HepG2 (cell line): Measurements from ENCODE around the gene LSM12. TPM values are rescaled to one million over a fixed set of nuclear protein-coding genes. Genes with fewer than 3 reads are reported as not detected.

ENCODE experiments used
- DPF2 ChIP-seq: sonication (generic); formaldehyde crosslinking; IDR thresholded peaks from 2 replicates; pipeline ENCODE4 v1.4.0; 2020; ENCODE audit warnings: mild to moderate bottlenecking, low read depth, missing genetic modification reagents, borderline replicate concordance
- KMT2B ChIP-seq: IDR thresholded peaks from 2 replicates; pipeline ENCODE4 v1.6.1; 2016; ENCODE audit warnings: missing genetic modification reagents, missing compliant biosample characterization
- MXI1 ChIP-seq: IDR thresholded peaks from 3 replicates; pipeline ENCODE4 v1.6.1; 2012; ENCODE audit warnings: low read depth, low read length, inconsistent platforms, borderline replicate concordance
- NR2F6 ChIP-seq, 2 experiments: IDR thresholded peaks; 2 replicates each; pipeline ENCODE4 v1.6.1; 2016; ENCODE audit warnings: antibody characterized with exemption in 1 of 2, mild to moderate bottlenecking in 1 of 2
- REL ChIP-seq: sonication (generic); formaldehyde crosslinking; conservative IDR thresholded peaks from 2 replicates; pipeline ENCODE4 v1.8.0; 2022; ENCODE audit warnings: mild to moderate bottlenecking, missing genetic modification reagents, moderate library complexity
- SETDB1 ChIP-seq: sonication (generic); formaldehyde crosslinking; IDR thresholded peaks from 2 replicates; pipeline ENCODE4 v1.5.1; 2020; ENCODE audit warnings: missing genetic modification reagents, mild to moderate bottlenecking, borderline replicate concordance
- SNRNP70 ChIP-seq: fragments of 200-400 bp; formaldehyde crosslinking; IDR thresholded peaks from 2 replicates; pipeline ENCODE4 v1.6.1; 2017; ENCODE audit warnings: mild to moderate bottlenecking, low read depth, low read length, moderate library complexity
- TCF12 ChIP-seq, 2 experiments: fragments of 450-650 bp in 1 of 2; sonication (generic) in 1 of 2; formaldehyde crosslinking in 1 of 2; IDR thresholded peaks; 2 replicates each; pipeline versions ENCODE4 v1.6.1 to v1.8.0; 2017 to 2022; ENCODE audit warnings: antibody characterized with exemption in 1 of 2, mild to moderate bottlenecking in 1 of 2, missing genetic modification reagents in 1 of 2, moderate library complexity in 1 of 2
- ZMYM4 ChIP-seq: sonication (generic); formaldehyde crosslinking; IDR thresholded peaks from 2 replicates; pipeline ENCODE4 v1.8.1; 2023; ENCODE audit warnings: mild to moderate bottlenecking, missing genetic modification reagents
- ZNF124 ChIP-seq: sonication (generic); formaldehyde crosslinking; IDR thresholded peaks from 2 replicates; pipeline ENCODE4 v1.4.0; 2020; ENCODE audit warnings: missing genetic modification reagents
- ZNF282 ChIP-seq: fragments of 450-650 bp; IDR thresholded peaks from 2 replicates; pipeline ENCODE4 v1.6.1; 2018; ENCODE audit not compliant: partially characterized antibody
- ZNF3 ChIP-seq: IDR thresholded peaks from 2 replicates; pipeline ENCODE4 v1.7.0; 2017; ENCODE audit warnings: inconsistent platforms
- ZNF451 ChIP-seq: sonication (generic); formaldehyde crosslinking; IDR thresholded peaks from 2 replicates; pipeline ENCODE4 v1.5.0; 2020; ENCODE audit warnings: mild to moderate bottlenecking, missing genetic modification reagents
- ZNF510 ChIP-seq: sonication (generic); formaldehyde crosslinking; IDR thresholded peaks from 2 replicates; pipeline ENCODE4 v1.4.0; 2020; ENCODE audit warnings: low read depth, mild to moderate bottlenecking, missing genetic modification reagents
- ZNF672 ChIP-seq: sonication (generic); formaldehyde crosslinking; IDR thresholded peaks from 2 replicates; pipeline ENCODE4 v1.8.1; 2022; ENCODE audit warnings: missing genetic modification reagents
- ZNF7 ChIP-seq: IDR thresholded peaks from 2 replicates; pipeline ENCODE4 v1.6.1; 2016; ENCODE audit warnings: missing biosample characterization, missing genetic modification reagents
- polyA plus RNA-seq, 8 experiments: library from polyadenylated mRNA; depleted of rRNA in 3 of 8; stranded (reverse) in 7 of 8; unstranded in 1 of 8; fragments of >200 nt; fragmentation: Illumina TruSeq in 4 of 8; extraction: Trizol in 4 of 8; gene quantifications; 2 replicates each; pipeline versions ENCODE4 v1.2.1 to v1.2.3, GENCODE V29; 2011 to 2016; ENCODE audit warnings: low read depth in 4 of 8, missing spikeins in 1 of 8, mixed read lengths in 1 of 8; ENCODE audit not compliant: insufficient read depth in 1 of 8
- total RNA-seq, 5 experiments: library from RNA; depleted of rRNA; stranded (reverse); fragments of >200 nt; fragmentation: Illumina TruSeq; extraction: Trizol; gene quantifications; 2 replicates each; pipeline ENCODE4 v1.2.3, GENCODE V29; 2016; ENCODE audit warnings: low read depth in 1 of 5
- TF ChIP-seq, protein P1 (sequence below): sonication (generic); formaldehyde crosslinking; IDR thresholded peaks from 2 replicates; pipeline ENCODE4 v1.4.0; 2020; ENCODE audit warnings: mild to moderate bottlenecking, missing genetic modification reagents
- TF ChIP-seq, protein P2 (sequence below): sonication (generic); formaldehyde crosslinking; IDR thresholded peaks from 2 replicates; pipeline ENCODE4 v1.4.0; 2020; ENCODE audit warnings: missing genetic modification reagents

Gene LSM12
- total and polyA plus RNA-seq, 2 of the 13 experiments (the other 11 are each of a cell fraction or from before 2014, with no cell fraction given), result 52.8 to 55.7 TPM

DNA sequence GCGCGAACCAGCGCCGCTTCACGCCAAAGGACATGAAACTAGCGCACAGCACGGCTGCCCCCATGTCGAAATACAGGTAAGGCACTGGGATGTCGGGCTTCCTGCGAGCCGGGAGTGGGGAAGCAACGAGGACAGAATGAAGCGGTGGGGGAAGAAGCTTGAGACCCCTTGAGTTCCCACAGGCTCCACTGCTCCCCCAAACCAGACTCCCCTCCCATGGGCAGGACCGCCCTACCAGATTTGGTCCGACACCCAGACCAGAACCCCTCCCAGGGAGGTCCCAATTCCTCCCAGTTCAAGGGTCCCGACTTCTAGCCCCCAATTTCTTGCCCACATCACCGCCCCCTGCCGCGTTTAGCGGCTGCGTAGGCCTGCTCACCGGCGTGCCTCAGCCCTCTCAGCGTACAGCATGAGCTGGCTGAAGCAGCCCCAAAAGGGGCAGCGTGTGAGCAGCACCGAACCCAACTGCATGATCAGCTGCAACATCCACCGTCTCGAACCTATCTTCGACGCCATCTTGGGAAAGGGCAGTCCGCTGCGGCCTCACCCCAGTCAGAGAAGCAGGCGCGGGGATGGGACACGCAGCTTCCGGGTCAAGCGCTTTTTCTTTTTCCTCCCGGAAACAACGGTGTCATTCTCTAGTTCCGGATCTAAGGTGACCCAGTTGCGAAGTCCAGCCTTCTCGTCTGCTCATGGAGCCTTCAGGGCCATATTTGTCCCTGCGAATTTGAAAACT is 51.9 kb downstream of the LSM12 start, which contains the start of gene TMEM101 (continued):
- TF ChIP-seq ZMYM4 (CRISPR knock-in tag) (peak; percentile 88), NR2F6 (IDR thresholded peaks at IDR 0.05) (peak; percentile 84), NR2F6 (CRISPR knock-in tag; IDR thresholded peaks at IDR 0.05) (peak; percentile 91), ZNF3 (CRISPR knock-in tag) (peak; percentile 77), ZNF451 (CRISPR knock-in tag) (peak; percentile 32; the same call in 1 of the 2 replicates), ZNF282 (no peak), ZNF672 (no peak), REL (CRISPR knock-in tag) (peak; percentile 60; the same call in 1 of the 2 replicates), SNRNP70 (no peak), ZNF7 (CRISPR knock-in tag) (peak; percentile 89), TCF12 (IDR thresholded peaks at IDR 0.05) (no peak), TCF12 (CRISPR knock-in tag; IDR thresholded peaks at IDR 0.05) (peak; percentile 54; the same call in 1 of the 2 replicates), DPF2 (no peak), KMT2B (peak; percentile 92), ZNF124 (CRISPR knock-in tag) (peak; percentile 87), ZNF510 (peak; percentile 98), MXI1 (peak; percentile 84; the same call in 2 of the 3 replicates), SETDB1 (CRISPR knock-in tag) (0 out of 2 replicates have a peak, but pooled peaks have one; percentile 80)
- TF ChIP-seq, protein P1, sequence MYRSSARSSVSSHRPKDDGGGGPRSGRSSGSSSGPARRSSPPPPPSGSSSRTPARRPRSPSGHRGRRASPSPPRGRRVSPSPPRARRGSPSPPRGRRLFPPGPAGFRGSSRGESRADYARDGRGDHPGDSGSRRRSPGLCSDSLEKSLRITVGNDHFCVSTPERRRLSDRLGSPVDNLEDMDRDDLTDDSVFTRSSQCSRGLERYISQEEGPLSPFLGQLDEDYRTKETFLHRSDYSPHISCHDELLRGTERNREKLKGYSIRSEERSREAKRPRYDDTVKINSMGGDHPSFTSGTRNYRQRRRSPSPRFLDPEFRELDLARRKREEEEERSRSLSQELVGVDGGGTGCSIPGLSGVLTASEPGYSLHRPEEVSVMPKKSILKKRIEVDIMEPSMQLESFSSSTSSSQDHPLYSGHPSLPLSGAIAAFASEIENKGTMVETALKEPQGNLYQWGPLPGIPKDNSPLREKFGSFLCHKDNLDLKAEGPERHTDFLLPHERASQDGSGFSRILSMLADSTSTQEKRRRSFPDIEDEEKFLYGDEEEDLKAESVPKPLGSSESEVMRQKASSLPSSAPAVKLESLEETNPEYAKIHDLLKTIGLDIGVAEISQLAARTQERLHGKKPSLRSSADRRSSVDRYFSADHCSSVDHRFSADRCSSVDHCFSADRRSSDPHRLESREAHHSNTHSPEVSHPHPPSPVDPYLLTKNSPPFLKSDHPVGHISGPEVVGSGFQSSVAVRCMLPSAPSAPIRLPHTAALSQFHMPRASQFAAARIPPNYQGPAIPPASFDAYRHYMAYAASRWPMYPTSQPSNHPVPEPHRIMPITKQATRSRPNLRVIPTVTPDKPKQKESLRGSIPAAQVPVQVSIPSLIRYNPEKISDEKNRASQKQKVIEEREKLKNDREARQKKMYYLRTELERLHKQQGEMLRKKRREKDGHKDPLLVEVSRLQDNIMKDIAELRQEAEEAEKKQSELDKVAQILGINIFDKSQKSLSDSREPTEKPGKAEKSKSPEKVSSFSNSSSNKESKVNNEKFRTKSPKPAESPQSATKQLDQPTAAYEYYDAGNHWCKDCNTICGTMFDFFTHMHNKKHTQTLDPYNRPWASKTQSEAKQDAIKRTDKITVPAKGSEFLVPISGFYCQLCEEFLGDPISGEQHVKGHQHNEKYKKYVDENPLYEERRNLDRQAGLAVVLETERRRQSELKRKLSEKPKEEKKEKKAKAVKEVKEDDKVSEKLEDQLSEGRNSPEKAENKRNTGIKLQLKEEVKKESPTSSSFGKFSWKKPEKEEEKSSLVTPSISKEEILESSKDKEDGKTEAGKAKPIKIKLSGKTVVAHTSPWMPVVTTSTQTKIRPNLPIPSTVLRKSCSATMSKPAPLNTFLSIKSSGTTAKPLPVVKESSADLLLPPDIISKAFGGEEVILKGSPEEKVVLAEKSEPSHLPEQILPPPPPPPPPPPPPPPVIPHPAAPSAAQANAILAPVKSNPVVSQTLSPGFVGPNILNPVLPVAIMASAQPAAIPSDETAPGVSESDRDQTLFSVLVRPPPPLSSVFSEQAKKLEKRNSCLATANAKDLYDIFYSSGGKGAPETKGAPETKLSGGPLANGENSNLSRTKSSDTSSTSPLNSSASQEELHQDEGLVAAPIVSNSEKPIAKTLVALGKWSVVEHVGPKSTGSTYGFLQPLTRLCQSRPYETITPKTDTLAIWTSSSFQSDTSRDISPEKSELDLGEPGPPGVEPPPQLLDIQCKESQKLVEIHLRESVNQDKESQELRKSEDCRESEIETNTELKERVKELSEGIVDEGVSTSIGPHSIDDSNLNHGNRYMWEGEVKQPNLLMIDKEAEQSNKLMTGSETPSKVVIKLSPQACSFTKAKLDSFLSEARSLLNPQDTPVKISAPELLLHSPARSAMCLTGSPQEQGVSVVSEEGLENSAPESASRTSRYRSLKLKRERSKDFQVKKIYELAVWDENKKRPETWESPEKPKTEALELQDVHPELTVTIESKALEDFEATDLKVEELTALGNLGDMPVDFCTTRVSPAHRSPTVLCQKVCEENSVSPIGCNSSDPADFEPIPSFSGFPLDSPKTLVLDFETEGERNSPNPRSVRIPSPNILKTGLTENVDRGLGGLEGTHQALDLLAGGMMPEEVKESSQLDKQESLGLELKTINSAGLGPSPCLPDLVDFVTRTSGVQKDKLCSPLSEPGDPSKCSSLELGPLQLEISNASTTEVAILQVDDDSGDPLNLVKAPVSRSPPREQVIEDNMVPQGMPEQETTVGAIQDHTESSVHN (CRISPR knock-in tag), result peak; percentile 95
- TF ChIP-seq, protein P2, sequence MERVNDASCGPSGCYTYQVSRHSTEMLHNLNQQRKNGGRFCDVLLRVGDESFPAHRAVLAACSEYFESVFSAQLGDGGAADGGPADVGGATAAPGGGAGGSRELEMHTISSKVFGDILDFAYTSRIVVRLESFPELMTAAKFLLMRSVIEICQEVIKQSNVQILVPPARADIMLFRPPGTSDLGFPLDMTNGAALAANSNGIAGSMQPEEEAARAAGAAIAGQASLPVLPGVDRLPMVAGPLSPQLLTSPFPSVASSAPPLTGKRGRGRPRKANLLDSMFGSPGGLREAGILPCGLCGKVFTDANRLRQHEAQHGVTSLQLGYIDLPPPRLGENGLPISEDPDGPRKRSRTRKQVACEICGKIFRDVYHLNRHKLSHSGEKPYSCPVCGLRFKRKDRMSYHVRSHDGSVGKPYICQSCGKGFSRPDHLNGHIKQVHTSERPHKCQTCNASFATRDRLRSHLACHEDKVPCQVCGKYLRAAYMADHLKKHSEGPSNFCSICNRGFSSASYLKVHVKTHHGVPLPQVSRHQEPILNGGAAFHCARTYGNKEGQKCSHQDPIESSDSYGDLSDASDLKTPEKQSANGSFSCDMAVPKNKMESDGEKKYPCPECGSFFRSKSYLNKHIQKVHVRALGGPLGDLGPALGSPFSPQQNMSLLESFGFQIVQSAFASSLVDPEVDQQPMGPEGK (CRISPR knock-in tag), result peak; percentile 70
